Skin epidermis (tissue), 12 donors: ENCODE data around the gene GAK.

Experiments used
- H3K27ac ChIP-seq, 21 experiments: fragments of 200-600 bp; sonication (generic) in 11 of 21; one replicate each; pipeline ENCODE4 v1.5.0; 2020; ENCODE audit warnings: mild to moderate bottlenecking in 3 of 21, inconsistent platforms in 2 of 21, moderate library complexity in 2 of 21
- H3K4me3 ChIP-seq, 7 experiments: fragments of 200-600 bp; sonication (generic) in 2 of 7; one replicate each; pipeline ENCODE4 v1.5.0; 2020; ENCODE audit warnings: inconsistent platforms in 2 of 7, mild to moderate bottlenecking in 2 of 7, moderate library complexity in 1 of 7

Gene GAK

DNA sequence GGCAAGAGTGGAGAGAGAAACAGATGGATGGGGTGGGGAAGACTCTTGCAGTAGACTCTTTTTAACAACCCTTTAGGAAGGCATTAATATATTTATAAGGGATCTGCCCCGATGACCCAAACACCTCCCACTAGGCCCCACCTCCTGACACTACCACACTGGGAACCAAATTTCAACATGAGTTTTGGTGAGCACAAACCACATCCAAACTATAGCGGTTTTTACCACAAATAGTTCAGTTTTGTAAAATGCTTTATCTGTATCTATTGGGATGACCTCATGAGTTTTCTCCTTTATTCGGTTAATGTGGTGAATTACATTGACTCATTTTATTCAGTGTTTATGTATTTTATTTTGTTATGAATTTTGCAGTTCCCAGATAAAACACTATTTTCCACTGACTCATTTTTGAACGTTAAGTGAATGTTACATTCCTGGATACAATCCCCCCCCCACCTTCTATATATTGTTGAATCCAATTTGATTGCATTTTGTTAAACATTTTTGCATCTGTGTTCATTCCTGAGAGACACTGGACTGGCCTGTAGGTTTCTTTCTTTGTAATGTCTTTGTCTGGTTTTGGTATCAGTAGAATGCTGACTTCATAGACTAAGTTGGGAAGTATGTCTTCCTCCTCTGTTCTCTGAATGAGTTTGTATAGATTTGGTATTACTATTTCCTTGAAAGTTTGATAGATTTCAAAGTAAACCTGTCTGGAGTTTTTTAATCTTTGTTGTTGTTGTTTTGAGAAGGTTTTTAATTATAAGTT, 92.3 kb downstream of the GAK start:
- Histone ChIP-seq H3K27ac (no peak overlapping the region), H3K4me3 (no peak overlapping the region)

GRCh38 chr4:837772-838171, 94.3 kb downstream of the GAK start:
- no peak overlapping the region for H3K27ac ChIP-seq
- no peak overlapping the region for H3K4me3 ChIP-seq

GRCh38 chr4:836750-837301, 95.3 kb downstream of the GAK start:
- Histone ChIP-seq H3K27ac (no peak overlapping the region), H3K4me3 (no peak overlapping the region)

- no peak overlapping the region for H3K27ac ChIP-seq
- no peak overlapping the region for H3K4me3 ChIP-seq
These were observed 96.1 kb downstream of the GAK start for GRCh38 chr4:836003-836511.

DNA sequence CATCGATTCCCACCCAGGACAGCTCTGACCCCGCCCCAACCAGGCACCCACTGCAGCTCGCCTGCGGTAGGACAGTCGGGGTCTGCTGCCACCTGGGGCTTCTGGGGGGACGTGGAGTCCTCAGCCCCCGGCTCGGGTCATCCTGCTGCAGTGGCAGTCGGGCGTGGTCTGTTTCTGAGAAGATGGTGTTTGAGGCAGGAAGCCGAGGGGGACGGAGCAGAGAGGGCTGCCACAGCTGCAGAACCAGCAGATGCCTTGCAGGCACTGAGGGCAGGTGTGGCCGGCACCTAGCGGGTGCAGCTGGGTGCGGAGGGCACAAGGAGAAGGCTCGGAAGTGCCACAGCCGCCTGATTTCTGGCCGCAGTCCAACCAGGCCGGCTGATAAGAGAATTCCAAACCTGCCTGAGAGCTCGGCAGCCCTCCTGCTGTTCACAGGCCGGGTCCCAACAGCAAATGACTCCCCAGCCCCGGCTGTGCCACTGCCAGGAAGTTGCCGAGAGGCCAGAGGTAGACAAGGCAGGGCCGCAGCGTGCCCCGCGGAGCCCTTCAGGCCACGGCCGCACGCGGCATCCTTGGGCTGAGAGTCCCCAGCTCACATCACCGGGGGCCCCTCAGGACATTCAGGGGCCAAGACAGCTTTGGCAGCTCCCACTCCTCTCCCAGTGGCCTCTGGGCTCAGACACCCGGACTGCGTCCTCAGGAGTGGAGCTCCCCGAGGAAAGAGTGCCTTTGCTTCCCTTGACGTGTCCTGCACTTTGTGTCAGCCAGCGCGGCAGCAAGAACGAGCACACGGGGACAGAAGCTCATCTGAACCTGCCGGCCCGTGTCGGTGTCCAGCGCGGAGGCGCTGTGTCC, 96.7 kb downstream of the GAK start:
- H3K27ac ChIP-seq = no peak overlapping the region
- no peak overlapping the region for H3K4me3 ChIP-seq

GRCh38 chr4:834368-835147, 97.6 kb downstream of the GAK start:
- H3K27ac ChIP-seq = no peak overlapping the region
- no peak overlapping the region for H3K4me3 ChIP-seq

DNA sequence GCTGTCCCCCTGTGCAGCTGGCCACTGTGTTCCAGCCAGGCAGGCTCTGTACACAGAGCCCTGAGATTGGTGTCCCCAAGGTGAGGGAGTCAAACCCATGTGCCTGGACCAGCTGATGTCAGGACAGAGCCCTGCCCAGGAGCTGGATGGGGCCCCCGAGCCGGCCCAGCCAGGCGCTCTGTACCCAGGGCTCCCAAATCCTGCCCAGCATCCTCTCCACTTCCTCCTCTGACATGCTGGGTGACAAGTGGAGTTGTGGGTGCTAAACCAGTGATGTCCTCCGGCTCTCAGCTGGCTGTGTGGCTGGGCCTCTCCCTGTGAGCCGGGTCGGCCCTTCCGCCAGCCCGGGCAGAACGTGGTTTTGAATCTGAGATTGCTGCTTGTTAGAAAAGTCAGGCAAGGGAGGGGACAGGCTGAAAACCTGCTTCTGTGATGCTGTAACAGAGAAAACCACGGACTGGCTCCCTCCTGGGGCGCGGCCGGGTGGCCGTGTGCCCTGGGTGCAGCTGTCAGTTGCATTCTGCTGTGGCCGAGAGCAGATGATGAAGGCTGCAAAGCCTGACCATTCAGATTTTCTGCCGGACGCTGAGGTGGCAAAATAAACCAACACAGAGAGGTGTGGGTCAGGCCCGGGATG, 98.3 kb downstream of the GAK start:
- no peak overlapping the region for H3K27ac ChIP-seq
- H3K4me3 ChIP-seq = no peak overlapping the region

- no peak overlapping the region for H3K4me3 ChIP-seq
- H3K27ac ChIP-seq = no peak overlapping the region
These were observed 99.0 kb downstream of the GAK start for GRCh38 chr4:833156-833555.

- no peak overlapping the region for H3K27ac ChIP-seq
- H3K4me3 ChIP-seq = no peak overlapping the region
These were observed 99.6 kb downstream of the GAK start for GRCh38 chr4:832536-832935.

- Histone ChIP-seq H3K27ac (no peak overlapping the region), H3K4me3 (no peak overlapping the region)
These were observed 100.0 kb downstream of the GAK start for GRCh38 chr4:832108-832507.

- no peak overlapping the region for H3K4me3 ChIP-seq
These were observed 100.7 kb downstream of the GAK start for GRCh38 chr4:831483-831805.

GRCh38 chr4:830601-831482, 101.3 kb downstream of the GAK start:
- Histone ChIP-seq H3K4me3 (no peak overlapping the region), H3K27ac (no peak overlapping the region)

More at GRCh38 chr4:831483-831805, 100.7 kb downstream of the GAK start:
- H3K27ac ChIP-seq = no peak overlapping the region

GRCh38 chr4:829761-830600, 102.1 kb downstream of the GAK start:
- H3K27ac ChIP-seq = no peak overlapping the region
- no peak overlapping the region for H3K4me3 ChIP-seq

GRCh38 chr4:829291-829690, 102.8 kb downstream of the GAK start:
- Histone ChIP-seq H3K27ac (no peak overlapping the region), H3K4me3 (no peak overlapping the region)

GRCh38 chr4:828641-829271, 103.4 kb downstream of the GAK start:
- H3K27ac ChIP-seq = no peak overlapping the region
- H3K4me3 ChIP-seq = no peak overlapping the region

- H3K4me3 ChIP-seq = no peak overlapping the region
- H3K27ac ChIP-seq = no peak overlapping the region
These were observed 104.7 kb downstream of the GAK start for GRCh38 chr4:827209-828081.
